SW 1271 (cell line): ENCODE data around the gene TMEM43.

Experiments used
- DNase-seq, 2 experiments: peaks; one replicate each; lab custom pipeline; 2025; lab: John Stamatoyannopoulos, UW

TMEM43 gene

GRCh38 chr3:14138109-14138877, 13.4 kb downstream of the TMEM43 start:
- no peak for DNase-seq

- no peak for DNase-seq
Measured at GRCh38 chr3:14138878-14139655, 14.2 kb downstream of the TMEM43 start.

GRCh38 chr3:14139771-14140170, 14.9 kb downstream of the TMEM43 start:
- no peak for DNase-seq

- DNase-seq = no peak
Measured at GRCh38 chr3:14140668-14141067, 15.8 kb downstream of the TMEM43 start.

GRCh38 chr3:14141144-14141543, 16.3 kb downstream of the TMEM43 start:
- no peak for DNase-seq

- DNase-seq = no peak
Measured at GRCh38 chr3:14141602-14142341, 16.9 kb downstream of the TMEM43 start.

GRCh38 chr3:14142567-14143270, 17.9 kb downstream of the TMEM43 start:
- no peak for DNase-seq

GRCh38 chr3:14143271-14144225, 18.7 kb downstream of the TMEM43 start:
- DNase-seq = peak; percentile 72 to 89

- DNase-seq = peak; percentile 97 to 98
Measured at GRCh38 chr3:14144423-14145075, 19.7 kb downstream of the TMEM43 start.

- no peak for DNase-seq
Measured at GRCh38 chr3:14145236-14145635, 20.4 kb downstream of the TMEM43 start.

- DNase-seq = no peak
Measured at GRCh38 chr3:14145670-14146380, 21.0 kb downstream of the TMEM43 start.

GRCh38 chr3:14146381-14147065, 21.7 kb downstream of the TMEM43 start:
- DNase-seq = no peak

GRCh38 chr3:14147066-14147435, 22.2 kb downstream of the TMEM43 start:
- DNase-seq = no peak

GRCh38 chr3:14147617-14148016, 22.8 kb downstream of the TMEM43 start:
- no peak for DNase-seq

- no peak for DNase-seq
Measured at GRCh38 chr3:14148041-14148985, 23.5 kb downstream of the TMEM43 start.

GRCh38 chr3:14150078-14150477, 25.2 kb downstream of the TMEM43 start:
- DNase-seq = no peak

- DNase-seq = no peak
Measured at GRCh38 chr3:14150491-14151230, 25.8 kb downstream of the TMEM43 start.
